HG02588 (cell line): ENCODE data around the gene ZBTB1.
A peak's percentile ranks its signal among the peaks of the same experiment; 100 is the strongest.

Experiments
- ATAC-seq: cut with Tn5 transposase; IDR thresholded peaks from one replicate; pipeline ENCODE4 v1.9.1; 2021; ENCODE audit warnings: mild to moderate bottlenecking, moderate library complexity; ENCODE audit not compliant: unreplicated experiment

Gene ZBTB1

DNA sequence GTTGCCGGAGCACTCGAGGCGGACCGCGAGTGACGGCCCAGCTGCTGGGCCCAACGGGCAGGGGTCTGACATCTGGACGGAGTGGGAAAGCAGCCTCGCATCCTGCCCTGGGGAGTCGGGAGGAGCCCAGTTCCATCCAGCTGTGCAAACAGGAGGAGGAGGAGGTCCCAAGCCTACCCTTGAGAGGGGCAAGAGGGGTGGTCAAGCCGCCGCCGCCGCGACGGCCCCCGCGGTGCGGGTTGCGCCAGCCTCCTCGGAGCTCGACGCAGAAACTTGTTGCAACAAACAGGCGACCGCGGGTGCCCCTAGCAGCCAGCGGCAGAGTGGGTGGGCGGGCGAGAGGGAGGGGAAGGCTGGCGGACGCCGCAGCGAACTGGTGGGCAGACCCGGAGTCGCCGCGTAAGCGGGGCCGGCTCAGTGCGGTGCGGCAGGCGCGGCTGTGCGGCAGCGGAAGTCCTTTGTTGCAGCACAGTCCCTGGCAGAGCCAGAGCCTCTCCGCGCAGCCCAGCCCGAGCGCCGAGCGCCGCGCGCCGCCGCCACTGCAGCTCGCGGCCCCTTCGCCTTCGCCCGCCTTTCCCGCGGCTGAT lies at the start of gene ZBTB1:
Gene ZBTB1, plus strand, starts transcription at position 461 of the 587 bp plus-strand sequence. CDS start 16,735 bp downstream, outside the sequence.
- peak; percentile 17 for ATAC-seq

DNA sequence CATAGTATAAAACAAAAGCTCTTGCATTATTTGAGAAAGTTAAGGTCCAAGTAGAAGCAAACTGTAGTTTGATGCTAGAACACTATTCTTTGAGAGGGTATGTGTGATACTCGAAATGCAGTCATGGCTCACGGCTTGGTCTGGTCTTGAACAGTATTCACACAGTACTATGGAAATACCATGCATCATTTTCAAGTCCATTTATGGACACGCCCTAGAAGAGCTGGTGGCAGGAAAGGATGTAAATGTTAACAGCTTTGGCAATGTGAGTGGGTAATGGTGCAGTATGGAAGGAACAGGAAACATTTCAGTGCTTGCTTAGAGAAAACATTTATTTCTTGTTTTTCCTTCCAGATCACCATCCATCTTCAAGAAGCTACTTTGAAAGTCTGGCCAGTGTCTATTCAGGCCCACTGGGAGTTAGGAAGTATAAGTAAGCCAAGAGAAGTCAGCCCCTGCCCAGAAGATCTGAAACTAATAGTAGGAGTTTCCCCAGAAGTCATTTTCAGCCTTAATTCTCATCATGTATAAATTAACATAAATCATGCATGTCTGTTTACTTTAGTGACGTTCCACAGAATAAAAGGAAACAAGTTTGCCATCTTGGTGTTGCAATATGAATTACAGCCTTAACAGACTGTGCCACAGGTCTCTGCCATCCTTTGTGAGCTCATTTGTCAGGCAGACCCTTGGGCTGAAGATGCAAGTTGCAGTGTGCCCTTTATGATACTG lies 45.0 kb upstream of the ZBTB1 start:
- no peak for ATAC-seq

DNA sequence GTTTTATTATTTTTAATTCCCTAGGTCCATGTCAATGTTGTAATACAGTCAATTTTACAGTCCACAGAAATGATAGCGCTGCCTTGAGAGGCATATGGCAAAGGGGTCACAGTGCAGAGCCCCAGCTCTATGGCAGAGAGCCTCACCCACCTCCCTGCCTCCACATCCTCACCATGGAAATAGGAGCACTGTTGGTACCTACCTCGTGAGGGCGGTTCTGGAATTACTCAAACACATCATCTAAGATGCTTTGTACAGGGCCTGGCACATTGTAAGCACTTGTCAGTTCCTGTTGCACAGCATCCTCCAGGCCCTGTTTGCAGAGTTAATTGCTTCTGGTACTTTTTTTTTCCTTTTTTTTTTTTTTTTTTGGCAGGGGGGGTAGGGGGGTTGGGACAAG lies 43.3 kb upstream of the ZBTB1 start:
- no peak for ATAC-seq

DNA sequence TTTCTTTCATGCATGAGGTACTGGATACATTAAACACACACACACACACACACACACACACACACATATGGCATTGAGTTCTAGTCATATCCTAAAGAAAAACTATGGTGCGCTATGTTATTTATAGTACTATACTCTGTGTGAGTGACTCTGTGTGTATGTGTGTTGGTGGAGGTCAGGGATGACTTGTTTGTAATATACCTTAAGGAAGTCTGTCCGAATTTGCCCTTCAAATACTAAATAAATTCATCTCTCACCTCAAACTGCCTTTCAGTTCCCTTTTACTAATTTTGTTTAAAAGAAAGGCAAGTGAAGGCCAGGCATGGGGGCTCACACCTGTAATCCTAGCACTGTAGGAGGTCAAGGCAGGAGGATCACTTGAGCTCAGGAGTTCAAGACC lies 41.4 kb upstream of the ZBTB1 start:
- ATAC-seq, result no peak

- no peak for ATAC-seq
Measured at GRCh38 chr14:64463873-64464272, 40.7 kb upstream of the ZBTB1 start.

DNA sequence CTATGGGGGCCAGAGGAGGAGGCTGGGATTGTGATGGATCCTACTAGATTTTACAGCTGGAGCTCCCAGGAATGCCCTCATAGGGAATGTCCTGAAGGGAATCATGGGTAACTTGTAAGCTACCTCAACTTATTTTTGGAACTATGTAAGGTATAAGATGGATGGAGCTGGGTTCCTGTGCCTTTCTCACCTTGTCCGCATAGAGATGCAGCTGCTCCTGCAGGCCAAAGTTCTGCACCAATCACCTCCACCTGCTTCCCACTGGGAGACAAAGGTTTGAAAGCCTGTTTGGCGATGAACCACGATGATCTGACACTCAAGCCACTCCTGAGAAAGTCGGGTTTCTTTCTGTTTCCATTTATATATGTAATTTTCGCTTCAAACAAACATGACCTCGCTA lies 39.9 kb upstream of the ZBTB1 start:
- ATAC-seq, result no peak

DNA sequence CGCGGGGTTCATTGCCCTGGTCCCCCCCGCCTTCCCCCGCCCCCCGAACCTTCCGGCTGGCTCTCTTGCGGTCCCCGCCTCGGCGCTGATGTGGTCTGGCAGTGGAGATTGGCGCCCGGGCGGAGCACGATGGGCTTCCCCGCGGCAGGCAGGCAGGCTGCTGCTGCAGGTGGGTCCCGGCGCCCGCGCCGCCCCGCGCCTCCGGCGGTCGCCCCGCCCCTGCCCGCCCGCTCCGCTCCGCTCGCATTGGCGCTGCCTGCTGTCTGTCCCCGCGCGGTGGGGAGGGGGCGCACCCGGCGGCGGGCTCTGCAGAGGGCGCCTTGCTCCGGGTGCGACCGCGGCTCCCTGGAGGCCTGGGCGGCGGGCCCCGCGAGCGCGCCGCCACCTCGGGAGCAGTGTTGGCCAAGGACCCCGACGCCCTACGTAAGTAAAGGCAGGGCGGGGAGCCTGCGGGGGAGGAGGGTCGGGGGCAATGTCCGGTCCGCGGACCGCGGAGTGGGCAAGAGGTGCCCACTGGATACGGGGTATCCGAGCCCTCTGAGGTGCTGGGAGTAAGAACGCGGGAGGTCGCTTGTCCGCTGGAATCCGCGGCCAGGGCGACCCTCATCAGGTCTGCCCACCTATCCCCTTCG lies 39.3 kb upstream of the ZBTB1 start, which contains the start of gene AKAP5:
Gene AKAP5, plus strand, starts transcription at position 309 of the 632 bp plus-strand sequence. CDS start 2,896 bp downstream, outside the sequence.
- peak; percentile 63 for ATAC-seq

GRCh38 chr14:64465831-64466554 lies 38.6 kb upstream of the ZBTB1 start:
- ATAC-seq, result no peak

DNA sequence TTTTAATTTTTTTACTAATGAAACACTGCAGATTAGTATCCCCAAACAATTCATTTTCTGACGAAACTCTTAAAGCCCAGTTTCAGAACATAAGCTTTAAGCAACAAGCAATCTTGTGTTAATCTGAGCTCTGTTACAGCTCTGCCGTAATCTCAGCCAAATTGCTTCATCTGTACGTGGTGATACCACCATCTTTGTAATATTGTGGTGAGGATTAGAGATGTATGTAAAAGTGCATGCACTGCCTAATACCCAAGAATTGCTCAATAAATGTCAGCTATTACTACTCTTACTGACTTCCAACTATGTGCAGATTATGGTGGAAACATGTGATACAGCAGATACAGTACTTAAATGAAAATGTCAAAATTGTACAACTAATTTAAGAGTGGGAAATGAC lies 37.5 kb upstream of the ZBTB1 start:
- no peak for ATAC-seq

DNA sequence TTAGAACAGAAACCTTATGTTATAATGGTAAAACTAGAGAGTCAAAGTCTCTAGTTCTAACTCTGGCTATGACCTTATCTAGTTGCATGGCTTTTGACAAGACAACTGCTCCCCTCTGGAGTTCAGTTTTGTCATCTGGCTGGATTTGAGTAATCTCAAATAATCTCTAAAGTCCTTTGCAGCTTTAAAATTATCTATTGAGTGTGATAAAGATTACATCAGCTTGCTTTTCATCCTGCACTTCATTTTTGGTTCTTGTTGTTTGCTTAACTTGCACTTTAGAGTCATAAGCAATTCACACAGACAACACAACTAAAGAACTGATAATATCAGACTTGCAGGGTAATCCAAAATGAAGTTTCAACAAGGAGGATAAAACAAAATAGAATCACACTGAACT lies 37.0 kb upstream of the ZBTB1 start:
- no peak for ATAC-seq

- no peak for ATAC-seq
Measured at GRCh38 chr14:64468451-64468850, 36.1 kb upstream of the ZBTB1 start.

GRCh38 chr14:64474041-64474440 lies 30.5 kb upstream of the ZBTB1 start:
- no peak for ATAC-seq

- ATAC-seq, result no peak
Measured at GRCh38 chr14:64474698-64475097, 29.9 kb upstream of the ZBTB1 start.

DNA sequence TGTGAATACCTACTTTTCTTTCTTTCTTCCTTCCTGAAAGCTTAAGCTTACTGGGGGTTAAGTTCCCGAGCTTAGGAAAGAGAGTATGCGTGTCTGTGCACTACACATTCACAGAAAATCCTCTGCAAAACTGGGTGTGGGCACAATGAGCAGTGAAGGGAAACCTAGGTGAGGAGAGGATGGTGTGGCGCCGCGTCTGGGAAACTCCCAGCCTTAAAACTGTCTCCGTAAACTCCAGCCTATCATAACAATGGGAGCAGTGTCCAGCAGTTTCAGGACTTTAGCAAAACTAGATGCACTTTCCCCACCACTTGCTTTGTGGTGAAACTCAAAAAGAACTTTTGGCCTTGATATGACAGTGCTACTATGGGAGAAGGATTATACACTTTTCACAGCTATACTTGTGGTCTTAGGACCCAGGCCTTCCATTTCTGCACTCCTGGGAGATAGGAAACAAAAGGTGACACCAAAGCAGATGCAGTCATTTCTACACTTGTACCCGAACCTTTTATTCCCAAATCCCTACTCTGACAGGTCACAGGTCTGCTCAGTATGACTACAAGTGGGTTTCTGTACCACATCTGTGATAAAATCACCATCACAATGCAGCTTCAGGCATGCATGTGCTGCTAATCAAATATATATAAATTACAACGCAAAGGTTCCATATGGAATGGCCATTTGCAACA lies 28.8 kb upstream of the ZBTB1 start:
- no peak for ATAC-seq

- no peak for ATAC-seq
Measured at GRCh38 chr14:64476438-64476837, 28.1 kb upstream of the ZBTB1 start.

GRCh38 chr14:64478634-64479250 lies 25.8 kb upstream of the ZBTB1 start:
- ATAC-seq, result no peak

GRCh38 chr14:64488590-64489099 lies 15.9 kb upstream of the ZBTB1 start:
- no peak for ATAC-seq

DNA sequence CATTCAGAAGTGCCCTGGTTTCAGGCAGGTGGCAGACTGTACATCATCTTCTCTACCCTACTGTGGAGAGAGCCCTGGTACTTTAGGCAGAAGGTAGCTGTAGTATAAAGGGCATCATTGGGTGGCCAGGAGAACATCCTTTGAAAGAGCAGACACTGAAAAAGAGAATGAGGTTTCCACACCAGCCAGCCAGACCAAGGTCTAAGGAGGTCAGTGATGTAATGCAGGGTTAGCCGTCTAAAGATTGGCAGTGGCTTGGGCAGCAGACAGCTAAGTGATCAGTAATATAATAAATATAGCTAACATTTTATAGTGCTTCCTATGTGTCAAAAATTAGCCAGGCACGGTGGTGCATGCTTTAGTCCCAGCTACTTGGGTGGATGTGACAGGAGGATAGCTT lies 12.9 kb upstream of the ZBTB1 start:
- no peak for ATAC-seq

- ATAC-seq, result no peak
Measured at GRCh38 chr14:64493455-64493854, 11.1 kb upstream of the ZBTB1 start.

DNA sequence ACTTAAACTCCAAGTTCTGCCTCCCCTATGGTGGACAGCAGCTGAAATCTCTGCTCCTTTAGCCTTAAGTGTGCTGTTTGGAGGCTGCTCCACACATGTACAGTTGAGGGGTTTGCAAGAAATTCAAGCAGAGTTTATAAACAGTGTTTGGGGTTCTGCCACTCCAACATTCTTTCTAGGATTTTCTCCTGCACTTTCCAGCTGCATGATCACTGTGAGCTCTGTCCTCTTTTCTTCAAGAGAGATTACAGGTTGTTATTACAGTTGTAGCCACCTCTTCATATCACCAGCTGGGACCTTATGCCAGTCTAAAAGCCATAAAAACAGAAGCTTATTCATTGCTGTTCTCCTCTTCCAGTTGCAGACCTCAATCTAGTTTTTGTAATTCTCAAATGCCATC lies 9.3 kb upstream of the ZBTB1 start:
- no peak for ATAC-seq
